Endothelial cell of umbilical vein (primary cell): ENCODE measurements around the gene GSTA1. TPM values are rescaled to one million over a fixed set of nuclear protein-coding genes. Genes with fewer than 3 reads are reported as not detected.

Experiments used
- BruUV-seq: library from RNA; stranded (reverse); fragments of 400-500 nt; replicated peaks from 2 replicates; lab custom pipeline; 2021; lab: Mats Ljungman, UMichigan
- CTCF ChIA-PET: fragments of 300-600, 350-600 bp; sonication (Branson Sonifier 250); formaldehyde crosslinking; loops from one replicate; lab custom pipeline; 2021; ENCODE audit warnings: antibody characterized with exemption, inconsistent platforms; lab: Charles Lee
- POLR2A ChIA-PET: fragments of 300-600, 350-600 bp; sonication (Branson Sonifier 250); formaldehyde crosslinking; loops from one replicate; lab custom pipeline; 2021; ENCODE audit warnings: antibody characterized with exemption, inconsistent platforms; lab: Charles Lee
- DNase-seq: peaks from one replicate; pipeline ENCODE4 v3.0.0-alpha.2; 2011; ENCODE audit warnings: low read depth, low spot score
- FAIRE-seq: peaks from 2 replicates; lab custom pipeline; 2011; peaks lifted over from hg19 to GRCh38; lab: Jason Lieb, UNC
- H2AFZ ChIP-seq: 2 replicates; pipeline ENCODE4 v1.6.0; 2012; ENCODE audit warnings: low read depth, low read length, control low read depth, inconsistent platforms
- H3K27ac ChIP-seq: 2 replicates; pipeline ENCODE4 v1.5.1; 2011; ENCODE audit warnings: low read depth, mild to moderate bottlenecking, control low read depth, low read length, moderate library complexity; ENCODE audit not compliant: insufficient read depth
- H3K27me3 ChIP-seq, 2 experiments: 2 replicates each; pipeline versions ENCODE4 v1.6.0 to v1.6.1; 2011; ENCODE audit warnings: low read length in 2 of 2, mixed read lengths in 1 of 2; ENCODE audit not compliant: control insufficient read depth in 2 of 2, insufficient read depth in 2 of 2
- H3K36me3 ChIP-seq, 2 experiments: 2 replicates in 1 of 2; 3 replicates in 1 of 2; pipeline ENCODE4 v1.5.1; 2011; ENCODE audit warnings: low read length in 2 of 2, mild to moderate bottlenecking in 1 of 2, moderate library complexity in 1 of 2; ENCODE audit not compliant: control insufficient read depth in 2 of 2, insufficient read depth in 2 of 2; ENCODE audit errors: extremely low read depth in 1 of 2
- H3K4me1 ChIP-seq: 3 replicates; pipeline ENCODE4 v1.5.1; 2011; ENCODE audit warnings: mild to moderate bottlenecking, low read length; ENCODE audit not compliant: control insufficient read depth, insufficient read depth; ENCODE audit errors: extremely low read depth
- H3K4me2 ChIP-seq: 2 replicates; pipeline ENCODE4 v1.6.1; 2011; ENCODE audit warnings: low read length, control low read depth, mixed read lengths; ENCODE audit not compliant: insufficient read depth
- H3K4me3 ChIP-seq, 3 experiments: fragments of 200-600 bp in 1 of 3; sonication (generic), shearing (Covaris generic) in 1 of 3; replicated peaks in 1 of 3; 2 replicates each; pipeline ENCODE4 v1.5.1; 2011 to 2016; ENCODE audit warnings: control low read depth in 3 of 3, low read length in 3 of 3, mild to moderate bottlenecking in 2 of 3, inconsistent platforms in 1 of 3, low read depth in 1 of 3, moderate library complexity in 1 of 3; ENCODE audit not compliant: insufficient read depth in 1 of 3
- H3K79me2 ChIP-seq: 2 replicates; pipeline ENCODE4 v1.6.0; 2012; ENCODE audit warnings: low read length, inconsistent platforms; ENCODE audit not compliant: control insufficient read depth, insufficient read depth
- H3K9ac ChIP-seq: replicated peaks from 2 replicates; pipeline ENCODE3; 2011; ENCODE audit warnings: low read length, control low read depth; ENCODE audit not compliant: insufficient read depth; ENCODE audit errors: extremely low read depth
- H3K9me1 ChIP-seq: replicated peaks from 3 replicates; pipeline ENCODE4 v1.6.0; 2011; ENCODE audit warnings: mild to moderate bottlenecking, low read length; ENCODE audit not compliant: control insufficient read depth, insufficient read depth; ENCODE audit errors: extremely low read depth
- H3K9me3 ChIP-seq: replicated peaks from 2 replicates; pipeline ENCODE4 v1.5.1; 2012; ENCODE audit warnings: low read length, inconsistent platforms; ENCODE audit not compliant: control insufficient read depth, insufficient read depth
- H4K20me1 ChIP-seq: replicated peaks from 2 replicates; pipeline ENCODE3; 2011; ENCODE audit warnings: mild to moderate bottlenecking, low read length; ENCODE audit not compliant: control insufficient read depth, insufficient read depth; ENCODE audit errors: extremely low read depth
- EZH2 ChIP-seq: IDR thresholded peaks from 2 replicates; pipeline ENCODE4 v1.6.1; 2012; ENCODE audit warnings: borderline replicate concordance, low read depth, mild to moderate bottlenecking, moderate library complexity, low read length, inconsistent platforms; ENCODE audit not compliant: severe bottlenecking
- FOS ChIP-seq: IDR thresholded peaks from 2 replicates; pipeline ENCODE4 v1.6.1; 2011; ENCODE audit warnings: mild to moderate bottlenecking, low read length, moderate library complexity, borderline replicate concordance; ENCODE audit not compliant: insufficient read depth
- GATA2 ChIP-seq: IDR thresholded peaks from 2 replicates; pipeline ENCODE4 v1.7.0; 2011; ENCODE audit warnings: low read depth, mild to moderate bottlenecking, moderate library complexity, mixed read lengths, low read length; ENCODE audit not compliant: insufficient read length, insufficient read depth
- JUN ChIP-seq: IDR thresholded peaks from 2 replicates; pipeline ENCODE4 v1.6.1; 2011; ENCODE audit warnings: borderline replicate concordance, low read depth; ENCODE audit not compliant: insufficient read length, insufficient read depth
- MYC ChIP-seq: IDR thresholded peaks from one replicate; pipeline ENCODE4 v1.6.1; 2011; ENCODE audit warnings: mild to moderate bottlenecking, low read depth, low read length
- POLR2A ChIP-seq: IDR thresholded peaks from 2 replicates; pipeline ENCODE4 v1.6.1; 2012; ENCODE audit warnings: low read depth, mild to moderate bottlenecking, control low read depth, low read length
- POLR2AphosphoS5 ChIP-seq: IDR thresholded peaks from 2 replicates; pipeline ENCODE4 v1.6.1; 2012; ENCODE audit warnings: low read depth, mild to moderate bottlenecking, control low read depth, low read length, moderate library complexity; ENCODE audit not compliant: insufficient read depth
- dilution Hi-C: fragments of 300-500 bp; cut with MboI; formaldehyde crosslinking; loops from one replicate; pipeline ENCODE4 v1.15.0; 2019; ENCODE audit warnings: low sequenced_read_pairs; ENCODE audit not compliant: extremely low pct_ligation_motif_present
- intact Hi-C: fragments of 100-400 bp; cut with micrococcal nuclease; formaldehyde crosslinking; loops from one replicate; pipeline ENCODE4 v1.10.0; 2022
- polyA plus RNA-seq, 4 experiments: library from polyadenylated mRNA; depleted of rRNA in 3 of 4; stranded (reverse) in 3 of 4; unstranded in 1 of 4; fragments of >200 nt; gene quantifications; 2 replicates each; pipeline versions ENCODE4 v1.2.1 to v1.2.3, GENCODE V29; 2011 to 2012; ENCODE audit warnings: missing spikeins in 1 of 4
- total RNA-seq: library from RNA; stranded (reverse); gene quantifications from 2 replicates; pipeline ENCODE4 v1.2.3, GENCODE V29; 2021
- TF ChIP-seq, protein P1 (sequence below), 2 donors: IDR thresholded peaks; 1 replicate in 1 of 2; 2 replicates in 1 of 2; pipeline ENCODE4 v1.5.1; 2011; ENCODE audit warnings: low read length in 2 of 2, mild to moderate bottlenecking in 2 of 2, moderate library complexity in 2 of 2, control low read depth in 1 of 2, inconsistent platforms in 1 of 2, low read depth in 1 of 2; ENCODE audit not compliant: insufficient read depth in 1 of 2; ENCODE audit errors: extremely low read depth in 1 of 2
- TF ChIP-seq, protein P2 (sequence below): IDR thresholded peaks from 2 replicates; pipeline ENCODE4 v1.6.1; 2011; ENCODE audit not compliant: insufficient read depth, insufficient read length

The GSTA1 gene
- total and polyA plus RNA-seq, 2 donors (not counting 3 experiments of a cell fraction or from before 2014, with no cell fraction given), result not detected

DNA sequence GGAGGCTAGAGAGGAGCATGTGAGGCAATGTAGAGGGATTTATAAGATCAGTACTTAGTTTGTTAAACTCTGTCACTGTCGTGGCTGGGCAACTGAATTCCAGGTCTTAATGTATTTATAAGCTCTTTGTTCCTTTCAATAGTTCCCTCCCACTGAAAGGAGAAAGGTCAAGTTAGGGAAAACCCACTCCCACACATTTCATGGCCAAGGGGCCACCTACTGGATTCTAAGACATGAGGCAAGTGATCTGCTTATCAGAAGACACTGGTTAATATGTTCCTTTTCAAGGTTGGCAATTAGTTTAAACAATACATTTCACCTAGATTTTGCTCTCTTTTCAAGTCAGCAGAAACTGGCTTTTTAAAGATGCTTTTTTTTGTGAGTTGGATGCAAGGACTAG is 42.4 kb upstream of the GSTA1 start:
- H3K4me1 ChIP-seq, result no peaks in the 10 kb centered on the region
- FAIRE-seq (no peak), DNase-seq (no peak)
- H3K79me2 ChIP-seq, result no peaks in the 10 kb centered on the region
- H3K9me3 ChIP-seq, result no peaks in the 10 kb centered on the region
- no TSS peak for BruUV-seq
- H3K4me2 ChIP-seq, result no peak overlapping the region
- no peaks in the 10 kb centered on the region for H3K9me1 ChIP-seq
- no peak overlapping the region for H2AFZ ChIP-seq
- H4K20me1 ChIP-seq, result no peaks in the 10 kb centered on the region
- H3K4me3 ChIP-seq, result no peak overlapping the region
- POLR2A ChIA-PET, result interaction anchor here (0.7 kb wide), 1 partner anchor 438 kb away, joined by 4 read pairs; no protein-coding TSS in a partner anchor
- TF ChIP-seq MYC (no peak), EZH2 (no peak), FOS (no peak), POLR2AphosphoS5 (no peak), GATA2 (no peak), JUN (no peak), POLR2A (no peak)
- TF ChIP-seq, protein P1, sequence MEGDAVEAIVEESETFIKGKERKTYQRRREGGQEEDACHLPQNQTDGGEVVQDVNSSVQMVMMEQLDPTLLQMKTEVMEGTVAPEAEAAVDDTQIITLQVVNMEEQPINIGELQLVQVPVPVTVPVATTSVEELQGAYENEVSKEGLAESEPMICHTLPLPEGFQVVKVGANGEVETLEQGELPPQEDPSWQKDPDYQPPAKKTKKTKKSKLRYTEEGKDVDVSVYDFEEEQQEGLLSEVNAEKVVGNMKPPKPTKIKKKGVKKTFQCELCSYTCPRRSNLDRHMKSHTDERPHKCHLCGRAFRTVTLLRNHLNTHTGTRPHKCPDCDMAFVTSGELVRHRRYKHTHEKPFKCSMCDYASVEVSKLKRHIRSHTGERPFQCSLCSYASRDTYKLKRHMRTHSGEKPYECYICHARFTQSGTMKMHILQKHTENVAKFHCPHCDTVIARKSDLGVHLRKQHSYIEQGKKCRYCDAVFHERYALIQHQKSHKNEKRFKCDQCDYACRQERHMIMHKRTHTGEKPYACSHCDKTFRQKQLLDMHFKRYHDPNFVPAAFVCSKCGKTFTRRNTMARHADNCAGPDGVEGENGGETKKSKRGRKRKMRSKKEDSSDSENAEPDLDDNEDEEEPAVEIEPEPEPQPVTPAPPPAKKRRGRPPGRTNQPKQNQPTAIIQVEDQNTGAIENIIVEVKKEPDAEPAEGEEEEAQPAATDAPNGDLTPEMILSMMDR (IDR thresholded peaks at IDR 0.05; ENCODE audit: extremely low read depth in 1 of 2, insufficient read depth in 1 of 2, low read depth in 1 of 2, low read length in 2 of 2), result no peak
- TF ChIP-seq, protein P2, sequence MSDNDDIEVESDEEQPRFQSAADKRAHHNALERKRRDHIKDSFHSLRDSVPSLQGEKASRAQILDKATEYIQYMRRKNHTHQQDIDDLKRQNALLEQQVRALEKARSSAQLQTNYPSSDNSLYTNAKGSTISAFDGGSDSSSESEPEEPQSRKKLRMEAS, result no peak
- H3K36me3 ChIP-seq, result no peaks in the 10 kb centered on the region
- intact Hi-C loops (no loop called here), dilution Hi-C loops (no loop called here)
- H3K27ac ChIP-seq, result no peak overlapping the region
- no peaks in the 10 kb centered on the region for H3K27me3 ChIP-seq
- CTCF ChIA-PET, result no interaction called here
- no peak overlapping the region for H3K9ac ChIP-seq
